A204.1 (cell line): ENCODE measurements around the gene CST1.

Experiments
- FAIRE-seq: peaks from 2 replicates; lab custom pipeline; 2012; peaks lifted over from hg19 to GRCh38; lab: Jason Lieb, UNC

The CST1 gene

GRCh38 chr20:23702021-23702420 lies 48.7 kb downstream of the CST1 start:
- peak; percentile 41 for FAIRE-seq

GRCh38 chr20:23700931-23701330 lies 49.8 kb downstream of the CST1 start:
- FAIRE-seq = no peak

- FAIRE-seq = no peak
These were observed 52.8 kb downstream of the CST1 start for GRCh38 chr20:23697947-23698346.
